A549 treated with AZD9567 at 1 μM for 4 hours (cell line): ENCODE results near the gene PPP1R12A. TPM values are rescaled to one million over a fixed set of nuclear protein-coding genes. Genes with fewer than 3 reads are reported as not detected.

ENCODE experiments used
- total RNA-seq: library from RNA; stranded (reverse); fragments of 200-300 nt; extraction: Qiagen RNA extraction; gene quantifications from 5 replicates; pipeline ENCODE4 v1.2.3, GENCODE V29; 2022; ENCODE audit not compliant: insufficient read depth

Gene PPP1R12A
- total RNA-seq = 17.3 to 37.6 TPM (median 24.0 TPM) in 5 replicates

GRCh38 chr12:79935021-79935623, at the start of gene PPP1R12A:
Gene PPP1R12A (minus strand): TSS chr12:79935097. CDS start chr12:79934931, 166 bp downstream.

Other genes starting within 250 kb of the PPP1R12A start
- gene PAWR, start 244.1 kb downstream of the PPP1R12A start, total RNA-seq = 32.4 to 58.7 TPM (median 55.1 TPM) in 5 replicates
- gene OTOGL, start 164.4 kb upstream of the PPP1R12A start, total RNA-seq = not detected in 5 replicates